ENCODE measurements around the gene EME1. TPM values are rescaled to one million over a fixed set of nuclear protein-coding genes. Genes with fewer than 3 reads are reported as not detected.
"Not testable (repeated sequence)": the region's sequence is repeated elsewhere in the genome, so short reads cannot be mapped to it uniquely, and the experiment has no call there.

Gene EME1
- total and polyA plus RNA-seq, 2 of the 8 experiments (the other 6 are each of a cell fraction or from before 2014, with no cell fraction given), result 13.9 to 16.3 TPM

DNA sequence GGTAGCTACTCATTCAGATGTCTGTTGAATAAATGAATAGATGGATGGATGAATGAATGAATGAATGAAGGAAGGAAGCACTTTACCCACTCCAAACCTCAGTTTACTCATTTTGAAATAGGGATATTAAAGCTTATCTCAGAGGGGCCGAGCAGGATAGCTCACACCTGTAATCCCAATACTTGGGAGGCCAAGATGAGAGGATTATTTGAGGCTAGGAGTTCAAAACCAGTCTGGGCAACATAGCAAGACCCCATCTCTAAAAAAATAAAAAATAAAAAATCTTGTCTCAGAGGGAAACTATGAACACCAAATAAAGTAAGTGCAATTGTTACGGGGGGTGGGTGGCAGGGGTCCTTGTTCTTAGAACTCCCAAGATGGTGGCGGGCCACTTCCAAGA, 25.6 kb downstream of the EME1 start:
- H2BK20ac ChIP-seq (ENCODE audit: low read length); H3K23ac ChIP-seq (ENCODE audit: insufficient read length); H3K4me3 ChIP-seq (ENCODE audit: extremely low read depth in 1 of 4, insufficient read depth in 2 of 4, low read depth in 3 of 4, low read length in 4 of 4); H2BK15ac ChIP-seq (ENCODE audit: low read length); H3K23me2 ChIP-seq (ENCODE audit: low read depth, low read length); H3K9me3 ChIP-seq (ENCODE audit: insufficient read depth in 2 of 2, low read depth in 1 of 2, low read length in 1 of 2); H2AK5ac ChIP-seq (ENCODE audit: low read depth, low read length); H3K4me1 ChIP-seq (replicated peaks in 1 of 4; ENCODE audit: control insufficient read depth in 3 of 4, insufficient read depth in 4 of 4, low read length in 3 of 4); H3K14ac ChIP-seq (ENCODE audit: insufficient read length); H4K91ac ChIP-seq (replicated peaks; ENCODE audit: insufficient read length, low read length); H2AFZ ChIP-seq (ENCODE audit: low read length); H4K5ac ChIP-seq (ENCODE audit: insufficient read length, low read depth, low read length); H3K27me3 ChIP-seq (replicated peaks in 1 of 4; ENCODE audit: control insufficient read depth in 3 of 4, extremely low read depth in 1 of 4, insufficient read depth in 3 of 4, low read length in 3 of 4); H3K4ac ChIP-seq (replicated peaks; ENCODE audit: insufficient read length, low read depth, low read length); H3K4me2 ChIP-seq (ENCODE audit: insufficient read depth in 1 of 2, low read depth in 2 of 2, low read length in 2 of 2); H3K56ac ChIP-seq (replicated peaks; ENCODE audit: insufficient read length, low read depth, low read length); H3K9ac ChIP-seq (replicated peaks in 1 of 4; ENCODE audit: extremely low read depth in 1 of 4, low read depth in 3 of 4, low read length in 3 of 4); H2BK120ac ChIP-seq (replicated peaks; ENCODE audit: low read depth, low read length); H3K27ac ChIP-seq (ENCODE audit: low read depth, low read length); H2BK5ac ChIP-seq (ENCODE audit: low read depth, low read length); H3K18ac ChIP-seq (ENCODE audit: extremely low read depth, low read length); DNase-seq (ENCODE audit: low read depth in 1 of 2, low spot score in 2 of 2); FAIRE-seq; H2BK12ac ChIP-seq (ENCODE audit: low read depth, low read length); H4K8ac ChIP-seq (ENCODE audit: extremely low read depth, insufficient read depth, low read length); H3K79me1 ChIP-seq (ENCODE audit: low read depth, low read length): not testable (repeated sequence)
- 97% methylated on average over 3 of the region's 3 CpGs; no CpG with 5 or more reads in 1 of the 2 experiments for WGBS, 2 experiments (ENCODE audit: extremely low coverage in 1 of 2, insufficient coverage in 1 of 2, insufficient read length in 1 of 2, insufficient replicate concordance in 2 of 2, low coverage in 1 of 2, low lambda C conversion rate in 2 of 2, missing lambda C conversion rate in 1 of 2)
- H3K79me2 ChIP-seq (ENCODE audit: control insufficient read depth in 1 of 2, insufficient read depth in 2 of 2, low read length in 2 of 2), result peaks cover 0 to 18% of the 10 kb centered on the region in 2 experiments; a peak in 3 of 4 replicates
- CTCF ChIA-PET (ENCODE audit: partially characterized antibody), result interaction anchor here (1.0 to 5.5 kb wide), 15 partner anchors 9 to 283 kb away, joined by 3 to 87 read pairs (median 14); partner anchors contain the start of genes ACSF2, CHAD and RSAD1
- H4K20me1 ChIP-seq (replicated peaks in 1 of 2; ENCODE audit: control insufficient read depth in 1 of 2, insufficient read depth in 2 of 2, low read length in 2 of 2), result peaks cover 0 to 12% of the 10 kb centered on the region in 2 experiments
- POLR2A ChIA-PET (ENCODE audit: partially characterized antibody), result interaction anchor here (2.3 to 27.4 kb wide), 4 partner anchors 28 to 52 kb away, joined by 7 to 313 read pairs (median 10); partner anchors contain the start of genes ACSF2, EME1, MRPL27 and XYLT2
- H3K36me3 ChIP-seq (ENCODE audit: control insufficient read depth in 2 of 4, insufficient read depth in 4 of 4, low read length in 3 of 4), result peaks cover 11 to 15% (median 14%) of the 10 kb centered on the region in 4 experiments; a peak in 7 of 8 replicates

GRCh38 chr17:50399591-50399990, 26.6 kb downstream of the EME1 start:
- not testable (repeated sequence) for H4K20me1 ChIP-seq (replicated peaks in 1 of 2; ENCODE audit: control insufficient read depth in 1 of 2, insufficient read depth in 2 of 2, low read length in 2 of 2); H3K23me2 ChIP-seq (ENCODE audit: low read depth, low read length); H3K9me3 ChIP-seq (ENCODE audit: insufficient read depth in 2 of 2, low read depth in 1 of 2, low read length in 1 of 2); H3K4me2 ChIP-seq (ENCODE audit: insufficient read depth in 1 of 2, low read depth in 2 of 2, low read length in 2 of 2); H2BK120ac ChIP-seq (replicated peaks; ENCODE audit: low read depth, low read length); H2BK15ac ChIP-seq (ENCODE audit: low read length); H4K5ac ChIP-seq (ENCODE audit: insufficient read length, low read depth, low read length); H4K8ac ChIP-seq (ENCODE audit: extremely low read depth, insufficient read depth, low read length); H3K4ac ChIP-seq (replicated peaks; ENCODE audit: insufficient read length, low read depth, low read length); H2BK5ac ChIP-seq (ENCODE audit: low read depth, low read length); H3K27me3 ChIP-seq (replicated peaks in 1 of 4; ENCODE audit: control insufficient read depth in 3 of 4, extremely low read depth in 1 of 4, insufficient read depth in 3 of 4, low read length in 3 of 4); H2AFZ ChIP-seq (ENCODE audit: low read length); H3K23ac ChIP-seq (ENCODE audit: insufficient read length); DNase-seq (ENCODE audit: low read depth in 1 of 2, low spot score in 2 of 2); H4K91ac ChIP-seq (replicated peaks; ENCODE audit: insufficient read length, low read length); H3K4me3 ChIP-seq (ENCODE audit: extremely low read depth in 1 of 4, insufficient read depth in 2 of 4, low read depth in 3 of 4, low read length in 4 of 4); H2AK5ac ChIP-seq (ENCODE audit: low read depth, low read length); H3K79me1 ChIP-seq (ENCODE audit: low read depth, low read length); H3K56ac ChIP-seq (replicated peaks; ENCODE audit: insufficient read length, low read depth, low read length); H3K14ac ChIP-seq (ENCODE audit: insufficient read length); H3K27ac ChIP-seq (ENCODE audit: low read depth, low read length); H3K18ac ChIP-seq (ENCODE audit: extremely low read depth, low read length); FAIRE-seq; H2BK20ac ChIP-seq (ENCODE audit: low read length); H3K4me1 ChIP-seq (replicated peaks in 1 of 4; ENCODE audit: control insufficient read depth in 3 of 4, insufficient read depth in 4 of 4, low read length in 3 of 4); H3K9ac ChIP-seq (replicated peaks in 1 of 4; ENCODE audit: extremely low read depth in 1 of 4, low read depth in 3 of 4, low read length in 3 of 4); H3K36me3 ChIP-seq (ENCODE audit: control insufficient read depth in 2 of 4, insufficient read depth in 4 of 4, low read length in 3 of 4); H2BK12ac ChIP-seq (ENCODE audit: low read depth, low read length)
- ChIA-PET CTCF (ENCODE audit: partially characterized antibody) (interaction anchor here (0.6 to 5.5 kb wide), 8 partner anchors 25 to 229 kb away, joined by 3 to 87 read pairs (median 3); partner anchors contain the start of gene ACSF2), POLR2A (ENCODE audit: partially characterized antibody) (interaction anchor here (0.8 to 1.2 kb wide), 2 partner anchors 13 to 29 kb away, joined by 3 to 4 read pairs; no protein-coding TSS in a partner anchor)
- H3K79me2 ChIP-seq (ENCODE audit: control insufficient read depth in 1 of 2, insufficient read depth in 2 of 2, low read length in 2 of 2), result peaks cover 0 to 16% of the 10 kb centered on the region in 2 experiments; a peak in 3 of 4 replicates
- 92% methylated on average over 8 of the region's 8 CpGs; no CpG with 5 or more reads in 1 of the 2 experiments for WGBS, 2 experiments (ENCODE audit: extremely low coverage in 1 of 2, insufficient coverage in 1 of 2, insufficient read length in 1 of 2, insufficient replicate concordance in 2 of 2, low coverage in 1 of 2, low lambda C conversion rate in 2 of 2, missing lambda C conversion rate in 1 of 2)

Data from H1 (cell line).